HepG2 (cell line): ENCODE data around the gene RXFP2.

Experiments used
- BHLHE40 ChIP-seq: IDR thresholded peaks from 2 replicates; pipeline ENCODE4 v1.6.1; 2011; ENCODE audit warnings: low read length, improper control_type of control experiment
- CCDC6 ChIP-seq: sonication (generic); formaldehyde crosslinking; IDR thresholded peaks from 2 replicates; pipeline ENCODE4 v1.8.1; 2022; ENCODE audit warnings: mild to moderate bottlenecking, missing genetic modification reagents, moderate library complexity
- CTCF ChIP-seq: sonication (generic); formaldehyde crosslinking; IDR thresholded peaks from 2 replicates; pipeline ENCODE4 v1.5.0; 2020; ENCODE audit warnings: mild to moderate bottlenecking, missing genetic modification reagents, moderate library complexity
- FOSL1 ChIP-seq: sonication (generic); formaldehyde crosslinking; IDR thresholded peaks from 2 replicates; pipeline ENCODE4 v1.9.0; 2021; ENCODE audit warnings: missing genetic modification reagents, borderline replicate concordance
- HOXA7 ChIP-seq: sonication (generic); formaldehyde crosslinking; IDR thresholded peaks from 2 replicates; pipeline ENCODE4 v1.8.1; 2022; ENCODE audit warnings: mild to moderate bottlenecking, missing genetic modification reagents, moderate library complexity
- NCOA1 ChIP-seq: sonication (generic); formaldehyde crosslinking; IDR thresholded peaks from 2 replicates; pipeline ENCODE4 v1.9.0; 2021; ENCODE audit warnings: missing genetic modification reagents
- NFE2L2 ChIP-seq: fragments of 150-350 bp; IDR thresholded peaks from 2 replicates; pipeline ENCODE4 v1.6.1; 2014; ENCODE audit warnings: low read length
- NFYB ChIP-seq: sonication (generic); formaldehyde crosslinking; IDR thresholded peaks from 2 replicates; pipeline ENCODE4 v1.4.0; 2020; ENCODE audit warnings: missing genetic modification reagents
- RAD21 ChIP-seq: fragments of 450-650 bp; formaldehyde crosslinking; IDR thresholded peaks from 2 replicates; pipeline ENCODE4 v1.5.0; 2020; ENCODE audit warnings: mild to moderate bottlenecking
- TFE3 ChIP-seq: IDR thresholded peaks from 2 replicates; pipeline ENCODE4 v1.6.1; 2016
- ZNF317 ChIP-seq: sonication (generic); formaldehyde crosslinking; IDR thresholded peaks from 2 replicates; pipeline ENCODE4 v1.5.0; 2020; ENCODE audit warnings: mild to moderate bottlenecking, missing genetic modification reagents
- ZNF790 ChIP-seq: sonication (generic); formaldehyde crosslinking; IDR thresholded peaks from 2 replicates; pipeline ENCODE4 v1.8.0; 2022; ENCODE audit warnings: missing genetic modification reagents, mild to moderate bottlenecking, borderline replicate concordance

GRCh38 chr13:31805841-31806240, 66.5 kb downstream of the RXFP2 start:
- TF ChIP-seq NFYB (no peak), HOXA7 (CRISPR knock-in tag) (no peak), BHLHE40 (no peak), NFE2L2 (no peak), NCOA1 (CRISPR knock-in tag) (no peak), CTCF (no peak), TFE3 (CRISPR knock-in tag) (no peak), RAD21 (no peak), ZNF790 (no peak), ZNF317 (no peak), CCDC6 (CRISPR knock-in tag) (no peak), FOSL1 (CRISPR knock-in tag) (no peak)
